Activated gamma-delta T cell treated with Interleukin-2 at 50 U/mL for 16 hours (primary cell): ENCODE data around the gene HSPA4L.

Experiments used
- DNase-seq: peaks from one replicate; pipeline ENCODE4 v3.0.0-alpha.2; 2020

HSPA4L gene

DNA sequence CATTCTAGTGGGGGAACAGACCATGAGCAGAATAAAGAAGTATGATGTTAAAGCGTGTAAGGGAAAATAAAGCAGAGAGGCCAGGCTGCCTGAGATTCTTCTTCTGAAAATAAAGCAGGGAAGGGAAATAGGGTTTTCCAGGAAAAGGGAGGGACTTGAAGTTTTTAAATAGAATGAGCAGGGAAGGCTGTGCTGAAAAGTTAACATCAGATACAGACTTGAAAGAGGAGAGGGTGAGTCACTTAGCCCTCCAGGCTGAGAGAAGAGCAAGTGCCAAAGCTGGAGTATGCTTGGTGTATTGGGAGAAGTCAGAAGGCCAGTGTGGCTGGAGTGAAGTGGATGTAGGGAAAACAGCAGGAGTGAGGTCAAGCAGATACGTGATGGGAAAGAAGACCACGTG lies 88.6 kb downstream of the HSPA4L start:
- DNase-seq = no peak

DNA sequence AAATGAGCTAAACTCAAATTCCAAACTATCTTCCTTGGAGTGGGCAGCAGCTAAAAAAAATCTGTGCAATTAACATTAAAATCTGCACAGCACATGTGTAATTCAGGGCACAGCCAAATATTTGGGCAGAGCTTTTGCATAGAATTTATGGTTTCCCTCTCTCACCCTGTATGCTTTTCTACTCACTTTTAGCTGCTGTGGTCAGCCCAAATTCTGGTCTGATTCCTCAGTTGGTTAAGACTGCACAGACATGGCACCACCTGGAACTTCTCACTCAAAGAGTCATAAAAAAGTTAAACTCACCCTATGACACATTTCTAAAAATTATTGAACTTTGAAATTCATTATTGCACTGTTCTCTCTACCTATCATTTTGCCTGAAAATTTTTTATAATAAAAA lies 93.7 kb downstream of the HSPA4L start:
- DNase-seq = no peak

GRCh38 chr4:127880763-127881562 lies 98.8 kb downstream of the HSPA4L start, which contains the start of gene PLK4:
TSS of gene PLK4 (plus strand) at chr4:127880893. CDS start at chr4:127881135, 242 bp downstream.
- DNase-seq = peak; percentile 93

GRCh38 chr4:127881563-127881864 lies 99.4 kb downstream of the HSPA4L start:
- no peak for DNase-seq

DNA sequence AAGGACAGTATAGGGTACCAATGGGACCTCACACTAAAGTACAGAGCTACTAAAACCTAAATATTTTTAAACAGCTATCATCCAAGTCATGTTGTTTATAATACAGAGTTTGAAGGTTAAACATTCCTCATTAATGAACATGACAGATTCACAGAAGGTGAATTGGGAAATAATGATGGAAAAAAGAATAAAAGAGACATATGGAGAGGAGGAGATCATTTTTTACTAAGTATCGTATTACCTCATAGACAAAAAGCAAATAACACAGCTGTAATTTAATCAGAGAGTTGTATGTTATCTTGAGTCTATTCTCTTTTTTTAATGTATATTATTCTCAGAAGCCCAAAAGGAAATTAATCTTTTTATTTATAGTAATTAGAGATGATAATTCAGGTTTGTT lies 106.4 kb downstream of the HSPA4L start:
- DNase-seq = no peak

DNA sequence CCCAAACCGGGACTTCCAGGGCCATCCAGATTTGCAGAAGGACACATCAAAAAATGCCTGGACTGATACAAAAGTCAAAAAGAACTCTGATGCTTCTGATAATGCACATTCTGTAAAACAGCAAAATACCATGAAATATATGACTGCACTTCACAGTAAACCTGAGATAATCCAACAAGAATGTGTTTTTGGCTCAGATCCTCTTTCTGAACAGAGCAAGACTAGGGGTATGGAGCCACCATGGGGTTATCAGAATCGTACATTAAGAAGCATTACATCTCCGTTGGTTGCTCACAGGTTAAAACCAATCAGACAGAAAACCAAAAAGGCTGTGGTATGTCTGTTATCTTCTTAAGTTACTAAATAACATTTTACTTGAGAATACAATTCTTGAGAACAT lies 107.8 kb downstream of the HSPA4L start:
- no peak for DNase-seq
